HepG2 (cell line): ENCODE measurements around the gene C17orf58. TPM values are rescaled to one million over a fixed set of nuclear protein-coding genes. Genes with fewer than 3 reads are reported as not detected.

Source experiments
- AKAP8 ChIP-seq: sonication (generic); formaldehyde crosslinking; IDR thresholded peaks from 2 replicates; pipeline ENCODE4 v1.5.1; 2020; ENCODE audit warnings: mild to moderate bottlenecking, missing genetic modification reagents
- DMAP1 ChIP-seq: IDR thresholded peaks from 2 replicates; pipeline ENCODE4 v1.6.1; 2016
- ETV6 ChIP-seq: sonication (generic); formaldehyde crosslinking; conservative IDR thresholded peaks from 2 replicates; pipeline ENCODE4 v1.4.0; 2020; ENCODE audit warnings: missing genetic modification reagents
- FLYWCH1 ChIP-seq: sonication (generic); formaldehyde crosslinking; IDR thresholded peaks from 2 replicates; pipeline ENCODE4 v1.8.1; 2023; ENCODE audit warnings: mild to moderate bottlenecking, missing genetic modification reagents
- KDM5B ChIP-seq: sonication (generic); formaldehyde crosslinking; IDR thresholded peaks from 2 replicates; pipeline ENCODE4 v1.4.0; 2020; ENCODE audit warnings: missing genetic modification reagents, mild to moderate bottlenecking, borderline replicate concordance
- REL ChIP-seq: sonication (generic); formaldehyde crosslinking; conservative IDR thresholded peaks from 2 replicates; pipeline ENCODE4 v1.8.0; 2022; ENCODE audit warnings: mild to moderate bottlenecking, missing genetic modification reagents, moderate library complexity
- RNF2 ChIP-seq: fragments of 450-650 bp; conservative IDR thresholded peaks from 2 replicates; pipeline ENCODE4 v1.6.1; 2016; ENCODE audit warnings: low read depth
- TCF12 ChIP-seq, 2 experiments: fragments of 450-650 bp in 1 of 2; sonication (generic) in 1 of 2; formaldehyde crosslinking in 1 of 2; IDR thresholded peaks; 2 replicates each; pipeline versions ENCODE4 v1.6.1 to v1.8.0; 2017 to 2022; ENCODE audit warnings: antibody characterized with exemption in 1 of 2, mild to moderate bottlenecking in 1 of 2, missing genetic modification reagents in 1 of 2, moderate library complexity in 1 of 2
- ZMYM2 ChIP-seq: sonication (generic); formaldehyde crosslinking; IDR thresholded peaks from 2 replicates; pipeline ENCODE4 v1.8.0; 2022; ENCODE audit warnings: mild to moderate bottlenecking, missing genetic modification reagents
- ZNF556 ChIP-seq: sonication (generic); formaldehyde crosslinking; IDR thresholded peaks from 2 replicates; pipeline ENCODE4 v1.4.0; 2020; ENCODE audit warnings: mild to moderate bottlenecking, missing genetic modification reagents, borderline replicate concordance
- ZSCAN21 ChIP-seq: sonication (generic); formaldehyde crosslinking; IDR thresholded peaks from 2 replicates; pipeline ENCODE4 v1.8.0; 2022; ENCODE audit warnings: mild to moderate bottlenecking, missing genetic modification reagents, moderate library complexity, borderline replicate concordance
- polyA plus RNA-seq, 8 experiments: library from polyadenylated mRNA; depleted of rRNA in 3 of 8; stranded (reverse) in 7 of 8; unstranded in 1 of 8; fragments of >200 nt; fragmentation: Illumina TruSeq in 4 of 8; extraction: Trizol in 4 of 8; gene quantifications; 2 replicates each; pipeline versions ENCODE4 v1.2.1 to v1.2.3, GENCODE V29; 2011 to 2016; ENCODE audit warnings: low read depth in 4 of 8, missing spikeins in 1 of 8, mixed read lengths in 1 of 8; ENCODE audit not compliant: insufficient read depth in 1 of 8
- total RNA-seq, 5 experiments: library from RNA; depleted of rRNA; stranded (reverse); fragments of >200 nt; fragmentation: Illumina TruSeq; extraction: Trizol; gene quantifications; 2 replicates each; pipeline ENCODE4 v1.2.3, GENCODE V29; 2016; ENCODE audit warnings: low read depth in 1 of 5
- TF ChIP-seq, protein P1 (sequence below): sonication (generic); formaldehyde crosslinking; IDR thresholded peaks from 2 replicates; pipeline ENCODE4 v1.8.1; 2023; ENCODE audit warnings: missing genetic modification reagents, inconsistent platforms, borderline replicate concordance
- TF ChIP-seq, protein P2 (sequence below): sonication (generic); formaldehyde crosslinking; IDR thresholded peaks from 2 replicates; pipeline ENCODE4 v1.5.0; 2020; ENCODE audit warnings: mild to moderate bottlenecking, missing genetic modification reagents, borderline replicate concordance
- TF ChIP-seq, protein P3 (sequence below): sonication (generic); formaldehyde crosslinking; IDR thresholded peaks from 2 replicates; pipeline ENCODE4 v1.5.1; 2020; ENCODE audit warnings: mild to moderate bottlenecking, missing genetic modification reagents, moderate library complexity
- TF ChIP-seq, protein P4 (sequence below): sonication (generic); formaldehyde crosslinking; conservative IDR thresholded peaks from 2 replicates; pipeline ENCODE4 v1.8.0; 2022; ENCODE audit warnings: mild to moderate bottlenecking, moderate library complexity, missing genetic modification reagents

C17orf58 gene
- total and polyA plus RNA-seq, 2 of the 13 experiments (the other 11 are each of a cell fraction or from before 2014, with no cell fraction given), result 15.6 to 15.8 TPM

DNA sequence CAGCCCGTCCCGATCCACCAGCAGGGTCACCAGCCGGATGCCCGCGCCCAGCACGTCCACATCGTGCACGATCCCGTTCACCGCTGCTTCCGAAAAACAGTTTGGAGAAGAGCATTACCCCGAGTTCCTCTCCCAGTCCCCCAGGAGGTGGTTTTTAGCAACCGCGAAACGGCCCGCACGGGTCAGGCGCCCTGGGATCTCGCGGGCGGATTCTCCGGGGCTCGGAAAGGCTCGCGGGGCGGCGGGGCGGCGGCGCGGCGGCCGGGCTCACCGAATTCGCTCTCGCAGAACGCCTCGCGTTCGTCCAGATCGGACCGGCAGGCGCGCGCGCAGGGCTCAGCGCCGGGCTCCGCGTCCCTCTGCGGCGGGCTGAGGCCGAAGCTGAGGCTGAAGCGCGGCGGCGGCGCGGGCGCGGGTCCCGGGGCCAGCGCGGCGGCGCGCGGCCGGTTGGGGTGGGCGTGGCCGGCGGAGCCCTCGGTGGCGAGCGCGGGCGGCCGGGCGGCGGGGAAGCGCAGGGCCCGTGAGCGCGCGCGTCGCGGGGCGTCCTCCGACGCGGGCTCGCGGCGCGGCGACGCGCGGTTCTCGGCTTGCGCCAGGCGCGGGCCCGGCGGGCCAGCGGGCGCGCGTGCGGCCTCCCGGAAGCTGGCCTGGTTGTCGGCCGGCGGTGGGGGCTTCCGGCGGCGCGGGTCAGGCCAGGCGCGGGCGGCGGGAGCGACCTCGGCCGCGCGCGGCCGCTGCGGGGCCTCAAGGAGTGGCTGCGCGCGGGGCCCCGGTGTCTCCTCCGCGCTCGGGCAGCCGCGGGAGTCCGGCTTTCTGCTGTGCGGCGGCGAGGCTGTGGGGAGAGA is 2.9 kb downstream of the C17orf58 start (continued):
- TF ChIP-seq, protein P1, sequence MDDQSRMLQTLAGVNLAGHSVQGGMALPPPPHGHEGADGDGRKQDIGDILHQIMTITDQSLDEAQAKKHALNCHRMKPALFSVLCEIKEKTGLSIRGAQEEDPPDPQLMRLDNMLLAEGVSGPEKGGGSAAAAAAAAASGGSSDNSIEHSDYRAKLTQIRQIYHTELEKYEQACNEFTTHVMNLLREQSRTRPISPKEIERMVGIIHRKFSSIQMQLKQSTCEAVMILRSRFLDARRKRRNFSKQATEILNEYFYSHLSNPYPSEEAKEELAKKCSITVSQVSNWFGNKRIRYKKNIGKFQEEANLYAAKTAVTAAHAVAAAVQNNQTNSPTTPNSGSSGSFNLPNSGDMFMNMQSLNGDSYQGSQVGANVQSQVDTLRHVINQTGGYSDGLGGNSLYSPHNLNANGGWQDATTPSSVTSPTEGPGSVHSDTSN (CRISPR knock-in tag), result 0 out of 2 replicates have a peak, but pooled peaks have one; percentile 23
- TF ChIP-seq ZSCAN21 (peak; percentile 31; the same call in 1 of the 2 replicates), ZNF556 (0 out of 2 replicates have a peak, but pooled peaks have one; percentile 30), KDM5B (CRISPR knock-in tag) (peak; percentile 70; the same call in 1 of the 2 replicates), DMAP1 (CRISPR knock-in tag) (peak; percentile 70), AKAP8 (CRISPR knock-in tag) (no peak), FLYWCH1 (CRISPR knock-in tag) (0 out of 2 replicates have a peak, but pooled peaks have one; percentile 42), ZMYM2 (CRISPR knock-in tag) (peak; percentile 14; the same call in 1 of the 2 replicates), TCF12 (IDR thresholded peaks at IDR 0.05) (no peak), TCF12 (CRISPR knock-in tag; IDR thresholded peaks at IDR 0.05) (peak; percentile 72; the same call in 1 of the 2 replicates), RNF2 (peak; percentile 97), REL (CRISPR knock-in tag) (0 out of 2 replicates have a peak, but pooled peaks have one; percentile 68), ETV6 (CRISPR knock-in tag) (0 out of 2 replicates have a peak, but pooled peaks have one; percentile 48)
- TF ChIP-seq, protein P2, sequence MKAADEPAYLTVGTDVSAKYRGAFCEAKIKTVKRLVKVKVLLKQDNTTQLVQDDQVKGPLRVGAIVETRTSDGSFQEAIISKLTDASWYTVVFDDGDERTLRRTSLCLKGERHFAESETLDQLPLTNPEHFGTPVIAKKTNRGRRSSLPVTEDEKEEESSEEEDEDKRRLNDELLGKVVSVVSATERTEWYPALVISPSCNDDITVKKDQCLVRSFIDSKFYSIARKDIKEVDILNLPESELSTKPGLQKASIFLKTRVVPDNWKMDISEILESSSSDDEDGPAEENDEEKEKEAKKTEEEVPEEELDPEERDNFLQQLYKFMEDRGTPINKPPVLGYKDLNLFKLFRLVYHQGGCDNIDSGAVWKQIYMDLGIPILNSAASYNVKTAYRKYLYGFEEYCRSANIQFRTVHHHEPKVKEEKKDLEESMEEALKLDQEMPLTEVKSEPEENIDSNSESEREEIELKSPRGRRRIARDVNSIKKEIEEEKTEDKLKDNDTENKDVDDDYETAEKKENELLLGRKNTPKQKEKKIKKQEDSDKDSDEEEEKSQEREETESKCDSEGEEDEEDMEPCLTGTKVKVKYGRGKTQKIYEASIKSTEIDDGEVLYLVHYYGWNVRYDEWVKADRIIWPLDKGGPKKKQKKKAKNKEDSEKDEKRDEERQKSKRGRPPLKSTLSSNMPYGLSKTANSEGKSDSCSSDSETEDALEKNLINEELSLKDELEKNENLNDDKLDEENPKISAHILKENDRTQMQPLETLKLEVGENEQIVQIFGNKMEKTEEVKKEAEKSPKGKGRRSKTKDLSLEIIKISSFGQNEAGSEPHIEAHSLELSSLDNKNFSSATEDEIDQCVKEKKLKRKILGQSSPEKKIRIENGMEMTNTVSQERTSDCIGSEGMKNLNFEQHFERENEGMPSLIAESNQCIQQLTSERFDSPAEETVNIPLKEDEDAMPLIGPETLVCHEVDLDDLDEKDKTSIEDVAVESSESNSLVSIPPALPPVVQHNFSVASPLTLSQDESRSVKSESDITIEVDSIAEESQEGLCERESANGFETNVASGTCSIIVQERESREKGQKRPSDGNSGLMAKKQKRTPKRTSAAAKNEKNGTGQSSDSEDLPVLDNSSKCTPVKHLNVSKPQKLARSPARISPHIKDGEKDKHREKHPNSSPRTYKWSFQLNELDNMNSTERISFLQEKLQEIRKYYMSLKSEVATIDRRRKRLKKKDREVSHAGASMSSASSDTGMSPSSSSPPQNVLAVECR (CRISPR knock-in tag), result 0 out of 2 replicates have a peak, but pooled peaks have one; percentile 6
- TF ChIP-seq, protein P3, sequence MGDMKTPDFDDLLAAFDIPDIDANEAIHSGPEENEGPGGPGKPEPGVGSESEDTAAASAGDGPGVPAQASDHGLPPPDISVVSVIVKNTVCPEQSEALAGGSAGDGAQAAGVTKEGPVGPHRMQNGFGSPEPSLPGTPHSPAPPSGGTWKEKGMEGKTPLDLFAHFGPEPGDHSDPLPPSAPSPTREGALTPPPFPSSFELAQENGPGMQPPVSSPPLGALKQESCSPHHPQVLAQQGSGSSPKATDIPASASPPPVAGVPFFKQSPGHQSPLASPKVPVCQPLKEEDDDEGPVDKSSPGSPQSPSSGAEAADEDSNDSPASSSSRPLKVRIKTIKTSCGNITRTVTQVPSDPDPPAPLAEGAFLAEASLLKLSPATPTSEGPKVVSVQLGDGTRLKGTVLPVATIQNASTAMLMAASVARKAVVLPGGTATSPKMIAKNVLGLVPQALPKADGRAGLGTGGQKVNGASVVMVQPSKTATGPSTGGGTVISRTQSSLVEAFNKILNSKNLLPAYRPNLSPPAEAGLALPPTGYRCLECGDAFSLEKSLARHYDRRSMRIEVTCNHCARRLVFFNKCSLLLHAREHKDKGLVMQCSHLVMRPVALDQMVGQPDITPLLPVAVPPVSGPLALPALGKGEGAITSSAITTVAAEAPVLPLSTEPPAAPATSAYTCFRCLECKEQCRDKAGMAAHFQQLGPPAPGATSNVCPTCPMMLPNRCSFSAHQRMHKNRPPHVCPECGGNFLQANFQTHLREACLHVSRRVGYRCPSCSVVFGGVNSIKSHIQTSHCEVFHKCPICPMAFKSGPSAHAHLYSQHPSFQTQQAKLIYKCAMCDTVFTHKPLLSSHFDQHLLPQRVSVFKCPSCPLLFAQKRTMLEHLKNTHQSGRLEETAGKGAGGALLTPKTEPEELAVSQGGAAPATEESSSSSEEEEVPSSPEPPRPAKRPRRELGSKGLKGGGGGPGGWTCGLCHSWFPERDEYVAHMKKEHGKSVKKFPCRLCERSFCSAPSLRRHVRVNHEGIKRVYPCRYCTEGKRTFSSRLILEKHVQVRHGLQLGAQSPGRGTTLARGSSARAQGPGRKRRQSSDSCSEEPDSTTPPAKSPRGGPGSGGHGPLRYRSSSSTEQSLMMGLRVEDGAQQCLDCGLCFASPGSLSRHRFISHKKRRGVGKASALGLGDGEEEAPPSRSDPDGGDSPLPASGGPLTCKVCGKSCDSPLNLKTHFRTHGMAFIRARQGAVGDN (CRISPR knock-in tag), result peak; percentile 71
- TF ChIP-seq, protein P4, sequence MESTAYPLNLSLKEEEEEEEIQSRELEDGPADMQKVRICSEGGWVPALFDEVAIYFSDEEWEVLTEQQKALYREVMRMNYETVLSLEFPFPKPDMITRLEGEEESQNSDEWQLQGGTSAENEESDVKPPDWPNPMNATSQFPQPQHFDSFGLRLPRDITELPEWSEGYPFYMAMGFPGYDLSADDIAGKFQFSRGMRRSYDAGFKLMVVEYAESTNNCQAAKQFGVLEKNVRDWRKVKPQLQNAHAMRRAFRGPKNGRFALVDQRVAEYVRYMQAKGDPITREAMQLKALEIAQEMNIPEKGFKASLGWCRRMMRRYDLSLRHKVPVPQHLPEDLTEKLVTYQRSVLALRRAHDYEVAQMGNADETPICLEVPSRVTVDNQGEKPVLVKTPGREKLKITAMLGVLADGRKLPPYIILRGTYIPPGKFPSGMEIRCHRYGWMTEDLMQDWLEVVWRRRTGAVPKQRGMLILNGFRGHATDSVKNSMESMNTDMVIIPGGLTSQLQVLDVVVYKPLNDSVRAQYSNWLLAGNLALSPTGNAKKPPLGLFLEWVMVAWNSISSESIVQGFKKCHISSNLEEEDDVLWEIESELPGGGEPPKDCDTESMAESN, result peak; percentile 87
